Suprapubic skin (tissue), 3 donors: Measurements from ENCODE around the gene SCIN.
"Not testable (repeated sequence)": the region's sequence is repeated elsewhere in the genome, so short reads cannot be mapped to it uniquely, and the experiment has no call there.

Experiments used
- POLR2A ChIP-seq, 2 donors: fragments of 450-650 bp; IDR thresholded peaks; one replicate each; pipeline ENCODE4 v1.6.1; 2017; ENCODE audit warnings: antibody characterized with exemption in 2 of 2, mild to moderate bottlenecking in 2 of 2, moderate library complexity in 2 of 2
- TF ChIP-seq, protein P1 (sequence below), 2 donors: fragments of 200-600 bp in 1 of 2; fragments of 450-650 bp in 1 of 2; sonication (generic) in 1 of 2; IDR thresholded peaks; one replicate each; pipeline ENCODE4 v1.5.1; 2016 to 2019; ENCODE audit warnings: antibody characterized with exemption in 2 of 2, mild to moderate bottlenecking in 1 of 2, moderate library complexity in 1 of 2

DNA sequence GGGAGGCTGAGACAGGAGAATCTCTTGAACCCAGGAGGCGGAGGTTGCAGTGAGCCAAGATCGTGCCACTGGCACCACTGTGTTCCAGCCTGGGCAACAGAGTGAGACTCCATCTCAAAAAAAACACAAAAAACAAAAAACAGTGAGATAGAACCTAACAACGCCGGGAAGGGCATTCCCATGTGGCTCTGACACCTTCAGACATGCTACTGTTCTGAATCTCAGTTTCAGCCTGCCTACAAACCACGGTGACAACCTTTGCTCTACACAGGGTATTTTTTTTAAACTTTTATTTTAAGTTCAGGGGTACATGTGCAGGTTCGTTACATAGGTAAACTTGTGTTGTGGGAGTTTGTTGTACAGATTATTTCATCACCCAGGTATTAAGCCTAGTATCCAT is 74.7 kb downstream of the SCIN start:
- TF ChIP-seq, protein P1, sequence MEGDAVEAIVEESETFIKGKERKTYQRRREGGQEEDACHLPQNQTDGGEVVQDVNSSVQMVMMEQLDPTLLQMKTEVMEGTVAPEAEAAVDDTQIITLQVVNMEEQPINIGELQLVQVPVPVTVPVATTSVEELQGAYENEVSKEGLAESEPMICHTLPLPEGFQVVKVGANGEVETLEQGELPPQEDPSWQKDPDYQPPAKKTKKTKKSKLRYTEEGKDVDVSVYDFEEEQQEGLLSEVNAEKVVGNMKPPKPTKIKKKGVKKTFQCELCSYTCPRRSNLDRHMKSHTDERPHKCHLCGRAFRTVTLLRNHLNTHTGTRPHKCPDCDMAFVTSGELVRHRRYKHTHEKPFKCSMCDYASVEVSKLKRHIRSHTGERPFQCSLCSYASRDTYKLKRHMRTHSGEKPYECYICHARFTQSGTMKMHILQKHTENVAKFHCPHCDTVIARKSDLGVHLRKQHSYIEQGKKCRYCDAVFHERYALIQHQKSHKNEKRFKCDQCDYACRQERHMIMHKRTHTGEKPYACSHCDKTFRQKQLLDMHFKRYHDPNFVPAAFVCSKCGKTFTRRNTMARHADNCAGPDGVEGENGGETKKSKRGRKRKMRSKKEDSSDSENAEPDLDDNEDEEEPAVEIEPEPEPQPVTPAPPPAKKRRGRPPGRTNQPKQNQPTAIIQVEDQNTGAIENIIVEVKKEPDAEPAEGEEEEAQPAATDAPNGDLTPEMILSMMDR (IDR thresholded peaks at IDR 0.05), result not testable (repeated sequence)
- TF ChIP-seq POLR2A (IDR thresholded peaks at IDR 0.05), result not testable (repeated sequence)
